K562 (cell line): ENCODE data around the gene GPR108. TPM values are rescaled to one million over a fixed set of nuclear protein-coding genes. Genes with fewer than 3 reads are reported as not detected.

Source experiments
- ASH1L ChIP-seq: fragments of 450-650 bp; IDR thresholded peaks from 2 replicates; pipeline ENCODE4 v1.6.1; 2018; ENCODE audit warnings: borderline replicate concordance, mild to moderate bottlenecking, low read depth; ENCODE audit not compliant: partially characterized antibody
- CC2D1A ChIP-seq: fragments of 450-650 bp; IDR thresholded peaks from 2 replicates; pipeline ENCODE4 v1.6.1; 2017; ENCODE audit warnings: mild to moderate bottlenecking
- EP400 ChIP-seq: fragments of 450-650 bp; IDR thresholded peaks from 2 replicates; pipeline ENCODE4 v1.6.1; 2017; ENCODE audit warnings: antibody characterized with exemption, mild to moderate bottlenecking, moderate library complexity
- FOS ChIP-seq: IDR thresholded peaks from 3 replicates; pipeline ENCODE4 v1.6.1; 2011; ENCODE audit not compliant: insufficient read length; ENCODE audit errors: extremely low read depth
- FOXM1 ChIP-seq, 2 experiments: fragments of 450-650 bp in 1 of 2; sonication (generic) in 1 of 2; formaldehyde crosslinking in 1 of 2; IDR thresholded peaks; 2 replicates each; pipeline versions ENCODE4 v1.6.1 to v1.9.0; 2017 to 2022; ENCODE audit warnings: low read depth in 2 of 2, mild to moderate bottlenecking in 2 of 2, missing genetic modification reagents in 1 of 2, moderate library complexity in 1 of 2
- HBP1 ChIP-seq: fragments of 450-650 bp; formaldehyde crosslinking; IDR thresholded peaks from 2 replicates; pipeline ENCODE4 v1.4.0; 2022; ENCODE audit warnings: missing genetic modification characterization
- HCFC1 ChIP-seq: IDR thresholded peaks from 2 replicates; pipeline ENCODE4 v1.6.1; 2012; ENCODE audit warnings: low read depth, low read length, improper control_type of control experiment
- HDAC1 ChIP-seq, 2 experiments: fragments of 450-650 bp; IDR thresholded peaks; 2 replicates each; pipeline ENCODE4 v1.6.1; 2016 to 2017; ENCODE audit warnings: inconsistent platforms in 1 of 2, mild to moderate bottlenecking in 1 of 2, moderate library complexity in 1 of 2
- HDAC6 ChIP-seq: IDR thresholded peaks from 2 replicates; pipeline ENCODE4 v1.6.1; 2012; ENCODE audit warnings: low read depth, mild to moderate bottlenecking, control low read depth, inconsistent platforms, low read length, moderate library complexity
- HMGN3 ChIP-seq: IDR thresholded peaks from 2 replicates; pipeline ENCODE4 v1.6.1; 2011; ENCODE audit warnings: borderline replicate concordance, low read depth, mild to moderate bottlenecking, mixed read lengths, low read length; ENCODE audit not compliant: insufficient read length; ENCODE audit errors: extremely low read depth
- IRF1 ChIP-seq: sonication (generic); formaldehyde crosslinking; IDR thresholded peaks from 2 replicates; pipeline ENCODE4 v1.8.0; 2022; ENCODE audit warnings: missing genetic modification reagents, mild to moderate bottlenecking, borderline replicate concordance
- MAZ ChIP-seq, 2 experiments: fragments of 450-650 bp in 1 of 2; sonication (generic) in 1 of 2; formaldehyde crosslinking; IDR thresholded peaks in 1 of 2; conservative IDR thresholded peaks in 1 of 2; 2 replicates each; pipeline versions ENCODE4 v1.4.0 to v1.5.0; 2020; ENCODE audit warnings: mild to moderate bottlenecking in 1 of 2, missing genetic modification reagents in 1 of 2
- MEF2D ChIP-seq: conservative IDR thresholded peaks from 2 replicates; pipeline ENCODE4 v1.6.1; 2016; ENCODE audit warnings: low read depth, missing genetic modification characterization, missing compliant biosample characterization
- NCOA2 ChIP-seq, 2 experiments: fragments of 450-650 bp; IDR thresholded peaks; 2 replicates each; pipeline ENCODE4 v1.6.1; 2018; ENCODE audit warnings: mild to moderate bottlenecking in 2 of 2, moderate library complexity in 1 of 2; ENCODE audit not compliant: partially characterized antibody in 2 of 2
- PHF20 ChIP-seq: fragments of 450-650 bp; IDR thresholded peaks from 2 replicates; pipeline ENCODE4 v1.6.1; 2018; ENCODE audit not compliant: partially characterized antibody
- POLR2G ChIP-seq: fragments of 200-400 bp; formaldehyde crosslinking; IDR thresholded peaks from 2 replicates; pipeline ENCODE4 v1.6.1; 2017; ENCODE audit warnings: low read depth, mild to moderate bottlenecking, antibody characterized with exemption, low read length, moderate library complexity
- RHOXF2B ChIP-seq: fragments of 250-450 bp; sonication (Bioruptor Pico); conservative IDR thresholded peaks from 2 replicates; pipeline ENCODE4 v1.5.1; 2021
- ZBTB1 ChIP-seq: sonication (generic); formaldehyde crosslinking; IDR thresholded peaks from 2 replicates; pipeline ENCODE4 v1.8.1; 2023; ENCODE audit warnings: missing genetic modification reagents, low read depth, mild to moderate bottlenecking, borderline replicate concordance
- ZNF41 ChIP-seq: fragments of 250-450 bp; sonication (Bioruptor Pico); conservative IDR thresholded peaks from 2 replicates; pipeline ENCODE4 v1.4.0; 2020; ENCODE audit warnings: mild to moderate bottlenecking
- ZNF436 ChIP-seq: fragments of 250-450, 450-650 bp; sonication (Bioruptor Pico); formaldehyde crosslinking; IDR thresholded peaks from 2 replicates; pipeline ENCODE4 v1.7.0; 2020; ENCODE audit warnings: mild to moderate bottlenecking
- ZNF655 ChIP-seq: fragments of 250-450 bp; sonication (Bioruptor Pico); IDR thresholded peaks from 2 replicates; pipeline ENCODE4 v1.5.0; 2021
- ZNF830 ChIP-seq: fragments of 250-450 bp; sonication (Bioruptor Pico); IDR thresholded peaks from 2 replicates; pipeline ENCODE4 v1.5.0; 2021; ENCODE audit warnings: mild to moderate bottlenecking
- polyA plus RNA-seq, 8 experiments: library from polyadenylated mRNA; depleted of rRNA in 4 of 8; stranded (reverse) in 5 of 8; unstranded in 3 of 8; fragments of >200 nt; fragmentation: Nextera tagmentation in 2 of 8; fragmentation: Illumina TruSeq in 1 of 8; extraction: Ambion mirVana in 2 of 8; extraction: Trizol in 1 of 8; gene quantifications; 2 replicates each; pipeline versions ENCODE4 v1.2.1 to v1.2.3, GENCODE V29; 2011 to 2014; ENCODE audit warnings: inconsistent platforms in 1 of 8, missing spikeins in 1 of 8
- total RNA-seq, 7 experiments: library from RNA; depleted of rRNA in 6 of 7; stranded (reverse); fragments of >200 nt in 6 of 7; fragmentation: Illumina TruSeq in 2 of 7; extraction: Trizol in 2 of 7; gene quantifications; 2 replicates each; pipeline versions ENCODE4 v1.2.1 to v1.2.3, GENCODE V29; 2011 to 2021; ENCODE audit warnings: low replicate concordance in 1 of 7
- TF ChIP-seq, protein P1 (sequence below): fragments of 250-450 bp; sonication (Bioruptor Pico); IDR thresholded peaks from 2 replicates; pipeline ENCODE4 v1.9.0; 2021; ENCODE audit warnings: mild to moderate bottlenecking
- TF ChIP-seq, protein P2 (sequence below): fragments of 250-450 bp; sonication (Bioruptor Pico); IDR thresholded peaks from 2 replicates; pipeline ENCODE4 v1.8.0; 2021; ENCODE audit warnings: moderate library complexity, mild to moderate bottlenecking, inconsistent platforms

The GPR108 gene
- total and polyA plus RNA-seq, 9 of the 15 experiments (the other 6 are each of a cell fraction or from before 2014, with no cell fraction given), result 2.4 to 33.2 (median 24.4) TPM

DNA sequence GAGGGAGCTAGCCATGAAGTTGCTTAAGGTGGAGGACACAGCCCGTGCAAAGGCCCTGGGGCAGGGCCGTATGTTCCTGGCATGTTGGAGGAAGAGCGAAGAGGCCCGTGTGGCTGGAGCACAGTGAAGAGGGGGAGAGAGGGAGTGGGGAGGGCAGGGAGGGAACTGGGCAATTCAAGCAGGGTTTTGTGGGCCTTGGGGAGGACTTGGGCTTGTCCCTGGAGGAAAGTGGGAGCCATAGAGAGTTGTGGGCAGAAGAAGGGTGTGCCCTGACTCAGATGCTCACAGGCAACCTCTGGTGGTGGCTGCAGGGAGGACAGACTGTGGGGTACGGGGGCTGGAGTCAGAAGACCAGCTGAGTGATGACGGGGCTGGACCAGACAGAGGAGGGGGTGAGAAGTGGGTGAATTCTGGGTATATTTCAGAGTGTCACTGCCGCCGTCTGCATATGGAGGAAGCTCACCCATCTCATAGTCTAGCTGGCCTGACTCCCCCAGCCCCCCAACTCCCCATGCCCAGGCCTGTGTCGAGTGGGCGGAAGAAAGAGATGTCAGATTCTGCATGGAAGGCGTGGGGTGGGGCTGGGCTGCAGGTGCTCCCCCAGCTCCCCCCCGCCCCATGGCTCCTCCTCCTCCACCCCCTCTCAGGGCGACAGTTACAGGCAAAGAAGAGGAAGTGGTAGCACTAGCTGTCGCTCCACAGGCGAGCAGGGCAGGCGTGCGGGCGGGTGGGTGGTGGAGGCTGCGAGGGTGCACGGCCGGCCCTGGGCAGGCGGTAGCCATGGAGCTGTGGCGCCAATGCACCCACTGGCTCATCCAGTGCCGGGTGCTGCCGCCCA, 34.9 kb upstream of the GPR108 start, which contains the start of gene VAV1 (continued):
- TF ChIP-seq ZNF655 (CRISPR knock-in tag) (no peak), HDAC1 (IDR thresholded peaks at IDR 0.05) (peak in 1 of 2 experiments; percentile 19; a peak in 1 of 4 replicates), RHOXF2B (CRISPR knock-in tag) (no peak), NCOA2 (IDR thresholded peaks at IDR 0.05; ENCODE audit: partially characterized antibody in 2 of 2) (no peak), ZBTB1 (CRISPR knock-in tag) (no peak), FOS (no peak), CC2D1A (no peak), HDAC6 (no peak), ASH1L (no peak), HCFC1 (no peak), POLR2G (peak; percentile 86), IRF1 (CRISPR knock-in tag) (no peak), HMGN3 (no peak), MAZ (CRISPR knock-in tag; conservative IDR thresholded peaks at IDR 0.05 in 1 of 2, IDR thresholded peaks at IDR 0.05 in 1 of 2) (peak; percentile 57 to 65; a peak in 1 of 4 replicates), EP400 (no peak), MEF2D (tag) (no peak), PHF20 (peak; percentile 63), HBP1 (CRISPR knock-in tag) (no peak), FOXM1 (IDR thresholded peaks at IDR 0.05; ENCODE audit: low read depth) (no peak), FOXM1 (CRISPR knock-in tag; IDR thresholded peaks at IDR 0.05; ENCODE audit: low read depth) (no peak), ZNF830 (CRISPR knock-in tag) (no peak), ZNF41 (no peak), ZNF436 (CRISPR knock-in tag) (no peak)
- TF ChIP-seq, protein P1, sequence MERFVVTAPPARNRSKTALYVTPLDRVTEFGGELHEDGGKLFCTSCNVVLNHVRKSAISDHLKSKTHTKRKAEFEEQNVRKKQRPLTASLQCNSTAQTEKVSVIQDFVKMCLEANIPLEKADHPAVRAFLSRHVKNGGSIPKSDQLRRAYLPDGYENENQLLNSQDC (CRISPR knock-in tag), result no peak
- TF ChIP-seq, protein P2, sequence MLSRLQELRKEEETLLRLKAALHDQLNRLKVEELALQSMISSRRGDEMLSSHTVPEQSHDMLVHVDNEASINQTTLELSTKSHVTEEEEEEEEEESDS, result no peak
